ENCODE data around the gene SPAG17. TPM values are rescaled to one million over a fixed set of nuclear protein-coding genes. Genes with fewer than 3 reads are reported as not detected.

Gene SPAG17
- total and polyA plus RNA-seq, 4 experiments from 2014 or later, result not detected

DNA sequence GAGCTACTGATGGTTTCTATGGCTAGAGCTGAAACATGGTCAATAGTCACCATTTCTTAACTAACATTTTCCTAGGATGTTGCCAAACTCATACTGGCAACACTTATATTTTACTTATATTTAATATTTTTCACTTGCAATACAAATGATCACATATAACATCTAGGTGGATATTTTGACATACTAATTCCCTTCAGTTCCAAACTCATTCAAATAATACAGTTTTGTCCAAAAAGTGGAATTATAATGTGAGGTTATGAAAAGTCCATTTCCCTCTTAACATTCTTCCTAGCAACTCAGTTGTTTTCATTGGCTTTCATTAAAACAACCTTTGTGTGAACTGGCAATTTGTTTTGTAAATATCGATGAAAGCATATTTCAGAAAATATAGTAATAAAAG, 16.0 kb downstream of the SPAG17 start:
- intact Hi-C loops (cut with micrococcal nuclease), result no loop called here
- Histone ChIP-seq H3K4me1 (ENCODE audit: insufficient read depth, low read length) (no peaks in the 10 kb centered on the region), H3K27ac (ENCODE audit: low read depth, low read length) (no peak overlapping the region), H3K36me3 (ENCODE audit: insufficient read depth, low read length) (no peaks in the 10 kb centered on the region), H3K27me3 (ENCODE audit: insufficient read depth, low read length) (no peaks in the 10 kb centered on the region), H3K4me3 (ENCODE audit: low read length in 2 of 2) (no peak overlapping the region), H3K9me3 (ENCODE audit: control insufficient read depth in 1 of 2, low read length in 2 of 2) (peaks cover 0 to 3% of the 10 kb centered on the region in 2 donors)
- ChIA-PET POLR2A (ENCODE audit: partially characterized antibody) (no interaction called here), CTCF (ENCODE audit: partially characterized antibody) (no interaction called here)
- Mint-ChIP-seq H3K4me1 (no peaks in the 10 kb centered on the region), H3K27ac (no peak overlapping the region), H3K9me3 (peaks cover 0 to 13% (median 4%) of the 10 kb centered on the region in 8 donors), H3K36me3 (no peaks in the 10 kb centered on the region), H3K27me3 (peaks cover 0 to 4% of the 10 kb centered on the region in 2 donors), H3K4me3 (no peak overlapping the region)
- no peak for DNase-seq

DNA sequence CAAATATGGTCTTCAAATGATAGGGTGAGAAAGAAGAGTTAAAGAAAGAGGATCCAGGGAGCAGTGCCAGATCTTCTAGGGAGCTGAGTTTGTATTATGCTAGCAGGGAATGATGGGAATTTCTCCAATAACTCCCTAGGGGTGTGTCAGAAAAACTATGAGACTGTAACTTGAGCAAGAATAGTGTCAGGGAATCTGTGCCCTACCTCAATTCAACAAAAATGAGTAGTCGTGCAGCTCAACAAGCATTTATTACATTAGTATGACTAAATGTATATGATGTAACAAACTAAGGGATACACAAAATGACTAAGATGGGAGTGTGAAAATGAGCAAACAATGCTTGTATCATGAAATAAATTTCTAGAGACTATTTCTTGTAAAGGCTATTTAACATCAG, 24.2 kb downstream of the SPAG17 start:
- H3K36me3 Mint-ChIP-seq, result no peaks in the 10 kb centered on the region
- H3K27me3 ChIP-seq (ENCODE audit: insufficient read depth, low read length), result no peaks in the 10 kb centered on the region
- CTCF ChIA-PET (ENCODE audit: partially characterized antibody), result no interaction called here
- H3K4me3 Mint-ChIP-seq, result no peak overlapping the region
- no peak overlapping the region for H3K27ac ChIP-seq (ENCODE audit: low read depth, low read length)
- H3K9me3 ChIP-seq (ENCODE audit: control insufficient read depth in 1 of 2, low read length in 2 of 2), result no peaks in the 10 kb centered on the region
- H3K4me1 Mint-ChIP-seq, result no peaks in the 10 kb centered on the region
- H3K27me3 Mint-ChIP-seq, result no peaks in the 10 kb centered on the region
- POLR2A ChIA-PET (ENCODE audit: partially characterized antibody), result no interaction called here
- H3K4me3 ChIP-seq (ENCODE audit: low read length in 2 of 2), result no peak overlapping the region
- intact Hi-C loops (cut with micrococcal nuclease), result no loop called here
- DNase-seq, result no peak
- no peaks in the 10 kb centered on the region for H3K36me3 ChIP-seq (ENCODE audit: insufficient read depth, low read length)
- H3K9me3 Mint-ChIP-seq, result no peaks in the 10 kb centered on the region
- no peak overlapping the region for H3K27ac Mint-ChIP-seq
- no peaks in the 10 kb centered on the region for H3K4me1 ChIP-seq (ENCODE audit: insufficient read depth, low read length)

DNA sequence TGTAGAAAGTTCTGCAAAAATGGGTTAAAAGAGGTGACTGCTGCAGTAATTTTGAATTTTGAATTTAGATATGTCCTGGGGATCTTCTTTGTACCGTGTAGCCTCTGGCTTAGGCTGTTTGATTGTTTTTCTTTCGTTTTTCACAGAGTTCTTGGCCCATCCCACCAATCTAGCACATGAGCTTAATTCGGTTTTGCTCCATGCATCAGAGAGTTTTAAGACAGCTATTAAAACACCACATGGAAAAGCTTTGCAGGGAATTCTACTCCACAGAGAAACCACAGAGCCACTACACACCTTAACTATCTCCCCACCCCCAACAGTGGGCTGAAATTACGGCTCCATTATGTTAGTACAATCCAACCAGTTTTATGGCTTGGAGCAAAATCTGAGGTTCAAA, 25.5 kb downstream of the SPAG17 start:
- H3K36me3 Mint-ChIP-seq, result no peaks in the 10 kb centered on the region
- no peaks in the 10 kb centered on the region for H3K4me1 Mint-ChIP-seq
- no peak for DNase-seq

DNA sequence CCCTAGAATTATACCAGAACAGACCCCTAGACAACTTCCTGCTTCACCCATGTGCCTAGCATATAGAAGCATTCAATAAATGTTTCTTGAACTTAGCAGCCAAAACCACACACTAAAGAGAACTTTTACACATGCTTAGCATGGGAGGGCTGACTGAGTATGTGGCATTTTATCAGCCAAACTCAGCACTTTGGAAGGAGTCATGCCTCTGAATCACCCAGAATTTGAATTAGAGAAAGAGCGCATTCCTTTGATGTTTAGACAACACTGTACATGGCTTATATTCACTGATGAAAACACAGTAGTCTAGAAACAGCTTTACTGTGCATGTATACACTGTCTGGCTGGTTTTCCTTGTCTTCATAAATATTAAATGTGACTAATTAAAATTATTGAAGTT, 26.1 kb downstream of the SPAG17 start:
- H3K4me1 ChIP-seq (ENCODE audit: insufficient read depth, low read length), result no peaks in the 10 kb centered on the region
- no peak overlapping the region for H3K27ac ChIP-seq (ENCODE audit: low read depth, low read length)
- no peaks in the 10 kb centered on the region for H3K27me3 Mint-ChIP-seq
- intact Hi-C loops (cut with micrococcal nuclease), result no loop called here
- H3K36me3 ChIP-seq (ENCODE audit: insufficient read depth, low read length), result no peaks in the 10 kb centered on the region
- POLR2A ChIA-PET (ENCODE audit: partially characterized antibody), result no interaction called here
- no peak overlapping the region for H3K4me3 Mint-ChIP-seq
- H3K27ac Mint-ChIP-seq, result no peak overlapping the region
- DNase-seq, result no peak
- no peaks in the 10 kb centered on the region for H3K9me3 ChIP-seq (ENCODE audit: control insufficient read depth in 1 of 2, low read length in 2 of 2)
- no peaks in the 10 kb centered on the region for H3K4me1 Mint-ChIP-seq
- H3K4me3 ChIP-seq (ENCODE audit: low read length in 2 of 2), result no peak overlapping the region
- no peaks in the 10 kb centered on the region for H3K36me3 Mint-ChIP-seq
- CTCF ChIA-PET (ENCODE audit: partially characterized antibody), result no interaction called here
- H3K27me3 ChIP-seq (ENCODE audit: insufficient read depth, low read length), result no peaks in the 10 kb centered on the region
- no peaks in the 10 kb centered on the region for H3K9me3 Mint-ChIP-seq

More for the DNA sequence above, 25.5 kb downstream of the SPAG17 start:
- intact Hi-C loops (cut with micrococcal nuclease), result no loop called here
- Mint-ChIP-seq H3K9me3 (no peaks in the 10 kb centered on the region), H3K27ac (no peak overlapping the region), H3K27me3 (no peaks in the 10 kb centered on the region), H3K4me3 (no peak overlapping the region)
- CTCF ChIA-PET (ENCODE audit: partially characterized antibody), result no interaction called here
- H3K36me3 ChIP-seq (ENCODE audit: insufficient read depth, low read length), result no peaks in the 10 kb centered on the region
- H3K4me3 ChIP-seq (ENCODE audit: low read length in 2 of 2), result no peak overlapping the region
- no peaks in the 10 kb centered on the region for H3K27me3 ChIP-seq (ENCODE audit: insufficient read depth, low read length)
- POLR2A ChIA-PET (ENCODE audit: partially characterized antibody), result no interaction called here
- H3K4me1 ChIP-seq (ENCODE audit: insufficient read depth, low read length), result no peaks in the 10 kb centered on the region
- H3K9me3 ChIP-seq (ENCODE audit: control insufficient read depth in 1 of 2, low read length in 2 of 2), result no peaks in the 10 kb centered on the region
- no peak overlapping the region for H3K27ac ChIP-seq (ENCODE audit: low read depth, low read length)

DNA sequence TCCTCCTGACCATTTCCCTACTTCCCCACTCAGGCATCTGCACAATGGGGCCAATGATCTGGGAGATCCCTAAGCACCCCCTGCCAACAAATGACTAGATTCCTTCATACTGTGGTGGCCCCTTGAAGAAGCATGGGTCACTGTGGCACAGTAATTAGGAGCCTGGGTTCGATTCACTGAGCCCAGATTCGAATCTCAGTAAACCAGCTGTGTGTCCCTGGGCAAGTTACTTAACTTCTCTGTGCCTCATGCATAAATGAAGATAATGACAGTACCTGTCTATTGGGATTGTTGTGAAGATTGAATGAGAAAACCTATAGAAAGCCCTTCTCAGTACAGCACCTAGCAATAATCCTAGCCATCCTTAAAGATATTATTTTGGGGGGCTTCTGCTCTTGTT, 27.5 kb downstream of the SPAG17 start:
- intact Hi-C loops (cut with micrococcal nuclease), result no loop called here
- Mint-ChIP-seq H3K27ac (no peak overlapping the region), H3K9me3 (no peaks in the 10 kb centered on the region), H3K27me3 (no peaks in the 10 kb centered on the region), H3K36me3 (no peaks in the 10 kb centered on the region), H3K4me3 (no peak overlapping the region), H3K4me1 (no peaks in the 10 kb centered on the region)
- Histone ChIP-seq H3K27ac (ENCODE audit: low read depth, low read length) (no peak overlapping the region), H3K9me3 (ENCODE audit: control insufficient read depth in 1 of 2, low read length in 2 of 2) (no peaks in the 10 kb centered on the region), H3K36me3 (ENCODE audit: insufficient read depth, low read length) (no peaks in the 10 kb centered on the region), H3K4me3 (ENCODE audit: low read length in 2 of 2) (no peak overlapping the region), H3K27me3 (ENCODE audit: insufficient read depth, low read length) (no peaks in the 10 kb centered on the region), H3K4me1 (ENCODE audit: insufficient read depth, low read length) (no peaks in the 10 kb centered on the region)
- POLR2A ChIA-PET (ENCODE audit: partially characterized antibody), result no interaction called here
- CTCF ChIA-PET (ENCODE audit: partially characterized antibody), result no interaction called here
- DNase-seq, result no peak

DNA sequence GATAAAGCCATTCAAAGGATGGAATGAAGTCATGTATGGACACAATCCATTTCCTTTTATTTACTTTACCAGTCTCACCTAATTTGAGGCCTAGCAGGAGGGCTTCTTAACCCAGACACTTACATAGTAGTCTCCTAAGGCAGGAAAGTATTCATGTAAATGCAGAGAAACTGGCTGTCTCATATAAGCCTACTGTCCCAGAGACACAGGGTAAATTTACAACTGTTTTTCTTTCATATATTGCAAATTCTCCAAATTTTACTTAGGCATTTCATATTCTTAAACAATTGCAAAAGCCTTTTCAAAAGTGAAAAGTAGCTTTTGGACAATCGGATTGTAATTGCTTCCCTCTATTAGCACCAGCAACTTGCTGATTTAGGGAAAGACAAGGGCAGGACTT, 29.9 kb downstream of the SPAG17 start:
- no peaks in the 10 kb centered on the region for H3K36me3 ChIP-seq (ENCODE audit: insufficient read depth, low read length)
- H3K27ac Mint-ChIP-seq, result no peak overlapping the region
- H3K4me1 Mint-ChIP-seq, result no peaks in the 10 kb centered on the region
- H3K9me3 Mint-ChIP-seq, result no peaks in the 10 kb centered on the region
- no peak overlapping the region for H3K4me3 Mint-ChIP-seq
- H3K36me3 Mint-ChIP-seq, result no peaks in the 10 kb centered on the region
- no peak overlapping the region for H3K4me3 ChIP-seq (ENCODE audit: low read length in 2 of 2)
- H3K27me3 Mint-ChIP-seq, result no peaks in the 10 kb centered on the region
- intact Hi-C loops (cut with micrococcal nuclease), result no loop called here
- no peak overlapping the region for H3K27ac ChIP-seq (ENCODE audit: low read depth, low read length)
- H3K4me1 ChIP-seq (ENCODE audit: insufficient read depth, low read length), result no peaks in the 10 kb centered on the region
- no peaks in the 10 kb centered on the region for H3K27me3 ChIP-seq (ENCODE audit: insufficient read depth, low read length)
- H3K9me3 ChIP-seq (ENCODE audit: control insufficient read depth in 1 of 2, low read length in 2 of 2), result no peaks in the 10 kb centered on the region
- no peak for DNase-seq
- CTCF ChIA-PET (ENCODE audit: partially characterized antibody), result no interaction called here
- POLR2A ChIA-PET (ENCODE audit: partially characterized antibody), result no interaction called here

DNA sequence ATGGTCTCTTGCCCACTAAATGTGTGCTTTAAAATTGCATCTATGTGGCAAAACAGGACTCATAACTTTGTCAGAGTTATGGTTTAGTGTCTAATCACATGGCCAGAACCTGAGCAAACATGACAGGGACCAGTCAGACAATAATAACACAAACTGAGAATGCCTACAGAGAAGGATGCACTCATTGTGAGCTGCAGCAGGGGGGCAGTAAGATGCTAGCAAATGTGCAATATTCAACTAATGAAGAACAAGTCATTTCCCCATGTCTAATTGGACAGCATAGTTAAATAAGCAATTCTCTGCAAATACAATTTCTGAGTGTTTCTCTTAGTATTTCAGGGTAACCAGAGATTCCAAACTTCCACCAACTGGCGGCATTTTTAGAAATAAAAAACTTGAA, 30.8 kb downstream of the SPAG17 start:
- no peak for DNase-seq
- Histone ChIP-seq H3K9me3 (ENCODE audit: control insufficient read depth in 1 of 2, low read length in 2 of 2) (no peaks in the 10 kb centered on the region), H3K27me3 (ENCODE audit: insufficient read depth, low read length) (no peaks in the 10 kb centered on the region), H3K27ac (ENCODE audit: low read depth, low read length) (no peak overlapping the region), H3K36me3 (ENCODE audit: insufficient read depth, low read length) (no peaks in the 10 kb centered on the region), H3K4me1 (ENCODE audit: insufficient read depth, low read length) (no peaks in the 10 kb centered on the region), H3K4me3 (ENCODE audit: low read length in 2 of 2) (no peak overlapping the region)
- intact Hi-C loops (cut with micrococcal nuclease), result no loop called here
- ChIA-PET CTCF (ENCODE audit: partially characterized antibody) (no interaction called here), POLR2A (ENCODE audit: partially characterized antibody) (no interaction called here)
- Mint-ChIP-seq H3K27ac (no peak overlapping the region), H3K4me3 (no peak overlapping the region), H3K4me1 (no peaks in the 10 kb centered on the region), H3K36me3 (no peaks in the 10 kb centered on the region), H3K27me3 (no peaks in the 10 kb centered on the region), H3K9me3 (no peaks in the 10 kb centered on the region)

DNA sequence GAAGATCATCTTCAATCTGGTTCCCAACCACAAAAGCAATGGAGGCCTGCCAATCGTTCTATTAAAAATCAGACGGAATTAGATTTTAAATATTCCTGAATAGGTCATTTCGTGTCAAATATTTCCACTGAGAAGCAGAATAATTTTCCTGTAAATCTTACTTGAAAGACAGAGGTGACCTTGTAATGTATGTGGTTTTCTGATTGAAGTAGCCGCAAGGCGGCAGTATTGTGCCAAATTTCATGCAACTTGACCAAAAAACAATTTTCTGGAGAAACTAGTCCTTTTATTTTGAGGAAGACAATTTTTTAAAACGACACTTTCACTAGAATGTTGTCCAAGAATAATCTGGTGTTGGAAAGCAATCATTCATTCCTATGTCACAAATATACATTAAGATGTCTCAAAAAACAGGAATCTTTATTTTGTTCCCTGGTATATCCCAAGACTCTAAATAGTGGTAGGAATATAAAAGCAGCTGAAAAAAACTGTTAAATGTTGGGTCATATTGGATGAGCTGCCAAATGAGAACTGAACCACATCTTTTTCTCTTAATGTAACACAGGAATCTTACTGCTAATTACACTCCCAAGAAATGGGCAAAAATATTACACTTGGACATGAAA, 33.6 kb downstream of the SPAG17 start:
- POLR2A ChIA-PET (ENCODE audit: partially characterized antibody), result no interaction called here
- Histone ChIP-seq H3K27me3 (ENCODE audit: insufficient read depth, low read length) (no peaks in the 10 kb centered on the region), H3K4me1 (ENCODE audit: insufficient read depth, low read length) (no peaks in the 10 kb centered on the region), H3K27ac (ENCODE audit: low read depth, low read length) (no peak overlapping the region), H3K4me3 (ENCODE audit: low read length in 2 of 2) (no peak overlapping the region), H3K9me3 (ENCODE audit: control insufficient read depth in 1 of 2, low read length in 2 of 2) (no peaks in the 10 kb centered on the region), H3K36me3 (ENCODE audit: insufficient read depth, low read length) (no peaks in the 10 kb centered on the region)
- Mint-ChIP-seq H3K4me3 (no peak overlapping the region), H3K4me1 (no peaks in the 10 kb centered on the region), H3K27ac (no peak overlapping the region), H3K27me3 (no peaks in the 10 kb centered on the region), H3K36me3 (no peaks in the 10 kb centered on the region), H3K9me3 (peaks cover 0 to 4% (median 0%) of the 10 kb centered on the region in 8 donors)
- DNase-seq, result peak in 1 of 5 donors; percentile 1
- intact Hi-C loops (cut with micrococcal nuclease), result loop anchor here (2.0 kb wide), 1 partner anchor 1215 kb away; no protein-coding TSS in a partner anchor
- CTCF ChIA-PET (ENCODE audit: partially characterized antibody), result no interaction called here
